HK-2 (cell line): ENCODE measurements around the gene RSL1D1.
"Not testable (repeated sequence)": the region's sequence is repeated elsewhere in the genome, so short reads cannot be mapped to it uniquely, and the experiment has no call there.

Source experiments
- DNase-seq: peaks from one replicate; pipeline ENCODE4 v3.0.0-alpha.2; 2018; ENCODE audit not compliant: unreplicated experiment

Gene RSL1D1

GRCh38 chr16:11843861-11844260 is 7.5 kb downstream of the RSL1D1 start:
- no peak for DNase-seq

GRCh38 chr16:11843206-11843605 is 8.1 kb downstream of the RSL1D1 start:
- DNase-seq, result no peak

- no peak for DNase-seq
Observed at GRCh38 chr16:11841026-11841425, 10.3 kb downstream of the RSL1D1 start.

GRCh38 chr16:11836650-11837244 is 14.6 kb downstream of the RSL1D1 start:
- no peak for DNase-seq

GRCh38 chr16:11835891-11836649 is 15.3 kb downstream of the RSL1D1 start:
- DNase-seq, result no peak

- DNase-seq, result no peak
Observed at GRCh38 chr16:11835309-11835708, 16.0 kb downstream of the RSL1D1 start.

GRCh38 chr16:11833951-11834695 is 17.2 kb downstream of the RSL1D1 start:
- DNase-seq, result no peak

GRCh38 chr16:11828696-11829095 is 22.6 kb downstream of the RSL1D1 start:
- no peak for DNase-seq

- not testable (repeated sequence) for DNase-seq
Observed at GRCh38 chr16:11825520-11826165, 25.7 kb downstream of the RSL1D1 start.

GRCh38 chr16:11824362-11824761 is 27.0 kb downstream of the RSL1D1 start:
- no peak for DNase-seq

- not testable (repeated sequence) for DNase-seq
Observed at GRCh38 chr16:11823645-11824044, 27.7 kb downstream of the RSL1D1 start.

- no peak for DNase-seq
Observed at GRCh38 chr16:11819798-11820197, 31.5 kb downstream of the RSL1D1 start.

- DNase-seq, result not testable (repeated sequence)
Observed at GRCh38 chr16:11818970-11819369, 32.4 kb downstream of the RSL1D1 start.

GRCh38 chr16:11816123-11816522 is 35.2 kb downstream of the RSL1D1 start:
- no peak for DNase-seq

GRCh38 chr16:11814800-11815199 is 36.5 kb downstream of the RSL1D1 start:
- not testable (repeated sequence) for DNase-seq

- DNase-seq, result no peak
Observed at GRCh38 chr16:11806721-11807120, 44.6 kb downstream of the RSL1D1 start.

GRCh38 chr16:11805556-11805955 is 45.8 kb downstream of the RSL1D1 start:
- no peak for DNase-seq

GRCh38 chr16:11801481-11802021 is 49.8 kb downstream of the RSL1D1 start:
- DNase-seq, result no peak

GRCh38 chr16:11800382-11800718 is 51.0 kb downstream of the RSL1D1 start:
- no peak for DNase-seq

- no peak for DNase-seq
Observed at GRCh38 chr16:11799509-11800381, 51.6 kb downstream of the RSL1D1 start.

- no peak for DNase-seq
Observed at GRCh38 chr16:11799017-11799381, 52.3 kb downstream of the RSL1D1 start.
